ENCODE measurements around the gene ZBTB25. TPM values are rescaled to one million over a fixed set of nuclear protein-coding genes. Genes with fewer than 3 reads are reported as not detected.

Gene ZBTB25
- total and polyA plus RNA-seq, 10 of the 15 experiments (the other 5 are each of a cell fraction or from before 2014, with no cell fraction given), result 4.1 to 33.9 (median 9.7) TPM

DNA sequence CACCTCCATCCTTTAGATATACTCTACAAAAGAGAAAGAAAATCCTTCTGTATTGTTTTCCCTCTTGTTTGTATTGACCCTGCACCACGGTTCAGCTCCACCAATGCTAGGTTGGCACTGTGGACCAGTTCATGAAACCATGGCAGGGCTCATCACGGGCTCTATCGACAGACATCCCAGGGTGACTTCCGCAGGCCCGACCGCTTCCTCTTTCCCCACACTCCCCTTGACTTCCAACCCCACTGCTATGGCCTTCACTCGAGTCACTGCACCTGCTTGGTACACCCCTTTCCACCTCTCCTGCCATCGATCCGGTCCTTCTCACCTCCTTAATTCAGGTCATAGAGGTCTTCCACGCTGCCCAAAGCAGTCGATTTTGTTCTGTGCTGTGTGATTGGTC is 59.5 kb downstream of the ZBTB25 start (continued):
- TF ChIP-seq SRF (IDR thresholded peaks at IDR 0.05; ENCODE audit: low read depth in 2 of 2, low read length in 2 of 2) (no peak), EGR1 (IDR thresholded peaks at IDR 0.05; ENCODE audit: borderline replicate concordance in 1 of 2, low read depth in 2 of 2, low read length in 2 of 2) (no peak), ETV6 (conservative IDR thresholded peaks at IDR 0.05 in 1 of 2, IDR thresholded peaks at IDR 0.05 in 1 of 2; ENCODE audit: borderline replicate concordance in 1 of 2, low read depth in 1 of 2) (no peak)

DNA sequence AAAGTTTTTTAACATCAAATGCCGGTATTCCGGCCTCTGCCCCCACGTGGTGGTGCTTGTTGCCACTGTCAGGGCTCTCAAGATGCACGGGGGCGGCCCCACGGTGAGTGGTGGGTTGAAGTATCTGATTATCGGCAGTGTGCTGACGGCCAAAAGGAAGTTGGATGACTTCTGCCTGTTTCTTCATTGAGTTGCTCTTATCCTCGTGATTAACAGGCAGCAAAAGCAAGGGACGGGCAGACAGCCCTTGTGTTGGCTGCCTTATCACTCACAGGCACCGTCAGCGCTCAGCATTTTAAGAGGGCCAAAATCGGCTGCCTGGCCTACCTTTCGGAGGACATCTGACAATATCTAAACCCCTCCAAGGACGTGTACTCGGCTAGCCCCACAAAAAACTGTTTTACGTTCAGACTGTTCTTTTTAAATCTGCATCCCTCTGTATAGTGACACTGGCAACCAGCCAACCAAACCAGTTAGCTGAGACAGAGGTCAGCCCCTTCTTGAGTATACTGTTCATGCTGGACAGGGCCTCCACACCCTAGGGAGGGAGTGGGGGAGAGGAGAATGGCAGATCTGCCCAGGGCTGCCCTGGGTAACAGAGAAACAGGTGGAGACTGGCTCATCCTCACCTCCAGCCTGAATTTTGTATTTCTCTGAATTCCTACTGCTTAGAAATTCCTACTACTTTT is 61.2 kb downstream of the ZBTB25 start:
- SMC1A ChIA-PET (ENCODE audit: uncharacterized antibody, unreplicated experiment), result interaction anchor here (1.1 to 8.2 kb wide), 8 partner anchors 8 to 99 kb away, joined by 3 to 95 read pairs (median 5); partner anchors contain the start of gene AKAP5
- TF ChIP-seq NRF1 (conservative IDR thresholded peaks at IDR 0.05; ENCODE audit: low read depth, low read length) (no peak), BRCA1 (IDR thresholded peaks at IDR 0.05; ENCODE audit: low read depth, low read length) (no peak), ETV6 (conservative IDR thresholded peaks at IDR 0.05 in 1 of 2, IDR thresholded peaks at IDR 0.05 in 1 of 2; ENCODE audit: borderline replicate concordance in 1 of 2, low read depth in 1 of 2) (no peak), RUNX3 (IDR thresholded peaks at IDR 0.05; ENCODE audit: low read length) (no peak)
- CTCF ChIA-PET, result interaction anchor here (1.0 to 7.9 kb wide), 4 partner anchors 11 to 35 kb away, joined by 3 to 60 read pairs (median 33); partner anchors contain the start of gene AKAP5
- Histone ChIP-seq H2AFZ (ENCODE audit: control insufficient read depth, low read depth, low read length) (no peak overlapping the region), H3K27ac (ENCODE audit: control insufficient read depth, insufficient read depth) (no peak overlapping the region), H3K9ac (ENCODE audit: control insufficient read depth, insufficient read depth, low read length) (no peak overlapping the region), H3K4me3 (no peak overlapping the region), H3K9me3 (replicated peaks; ENCODE audit: control insufficient read depth, insufficient read depth, low read length) (no peaks in the 10 kb centered on the region), H3K36me3 (ENCODE audit: control insufficient read depth in 2 of 2, insufficient read depth in 2 of 2, low read length in 1 of 2) (peaks cover 24 to 34% of the 10 kb centered on the region in 2 experiments), H3K27me3 (replicated peaks in 1 of 2; ENCODE audit: control insufficient read depth in 2 of 2, insufficient read depth in 2 of 2, low read length in 1 of 2) (no peaks in the 10 kb centered on the region), H4K20me1 (ENCODE audit: control insufficient read depth, insufficient read depth) (no peaks in the 10 kb centered on the region), H3K79me2 (ENCODE audit: control insufficient read depth, insufficient read depth, low read length) (no peaks in the 10 kb centered on the region; the same call in 1 of the 2 replicates), H3K4me1 (ENCODE audit: control insufficient read depth, insufficient read depth, low read length) (peaks cover 22% of the 10 kb centered on the region), H3K4me2 (ENCODE audit: control insufficient read depth, insufficient read depth) (no peak overlapping the region)
- no TSS peak for BruUV-seq (replicated peaks)
- POLR2A ChIA-PET, result interaction anchor here (0.6 to 1.0 kb wide), 2 partner anchors 55 to 98 kb away, joined by 3 to 4 read pairs; partner anchors contain the start of gene MTHFD1
- DNase-seq (ENCODE audit: low read depth, low spot score), result no peak
- FAIRE-seq, result no peak
- RAD21 ChIA-PET (ENCODE audit: unreplicated experiment), result interaction anchor here (1.3 to 1.8 kb wide), 2 partner anchors 24 to 98 kb away, joined by 5 to 6 read pairs; no protein-coding TSS in a partner anchor
- WGBS (ENCODE audit: insufficient coverage, insufficient replicate concordance, low lambda C conversion rate, missing lambda C conversion rate), result 92% methylated on average over 17 of the region's 17 CpGs
- in situ Hi-C loops (cut with MboI) (no loop called here), intact Hi-C loops (cut with micrococcal nuclease; ENCODE audit: unreplicated experiment) (no loop called here)
- ATAC-seq, result no peak

All from GM12878 (cell line).